Measurements from ENCODE around the gene KIF2C. TPM values are rescaled to one million over a fixed set of nuclear protein-coding genes. Genes with fewer than 3 reads are reported as not detected.

The KIF2C gene
- total RNA-seq, 1 experiment from 2014 or later = 98.7 TPM

DNA sequence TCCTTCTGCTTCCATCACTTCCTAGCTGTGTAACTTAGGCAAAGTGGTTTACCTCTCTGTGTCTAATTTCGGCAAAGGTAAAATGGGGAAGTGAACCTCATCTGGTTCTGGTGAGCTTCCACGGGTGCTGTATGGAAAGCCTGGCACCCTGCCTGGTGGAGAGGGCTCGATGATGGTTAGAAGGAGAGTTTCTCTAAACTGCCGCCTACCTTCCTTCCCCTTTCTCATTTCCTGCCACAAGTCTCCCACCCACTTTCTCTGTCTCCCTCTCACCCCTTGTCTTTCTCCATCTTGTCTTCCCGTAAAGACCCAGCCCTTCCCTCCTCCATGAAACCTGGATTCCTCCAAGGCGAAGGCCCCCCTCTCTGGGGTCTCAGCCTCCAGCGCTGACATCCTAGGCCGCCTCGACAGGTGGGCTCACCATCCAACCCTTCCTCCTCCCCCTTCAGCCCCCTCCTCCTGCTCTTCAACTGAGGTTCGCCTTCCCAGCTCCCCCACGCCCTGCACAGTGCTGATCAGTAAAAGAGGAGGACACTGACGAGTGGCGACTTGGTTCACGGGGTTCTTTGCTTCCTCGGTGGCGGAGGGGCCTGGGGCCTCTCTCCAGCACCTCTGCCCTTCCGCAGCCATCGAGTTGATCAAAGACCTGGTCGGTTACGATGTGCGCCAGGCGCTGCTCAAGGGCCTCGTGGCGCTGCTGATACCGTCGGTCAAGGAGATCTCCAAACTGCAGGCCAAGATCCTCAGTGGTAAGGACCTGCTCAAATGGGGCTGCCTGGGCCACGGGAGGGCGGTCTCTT is 15.9 kb upstream of the KIF2C start:
- no peak overlapping the region for H3K4me2 ChIP-seq (ENCODE audit: low read length)
- POLR2A ChIA-PET (ENCODE audit: unreplicated experiment) = no interaction called here
- no peak overlapping the region for H3K4me3 ChIP-seq (ENCODE audit: low read length)
- DNase-seq (no peak), ATAC-seq (no peak)
- H3K9me3 ChIP-seq (ENCODE audit: low read length) = no peaks in the 10 kb centered on the region
- no peak overlapping the region for H2AFZ ChIP-seq (ENCODE audit: low read length)
- H3K79me2 ChIP-seq (ENCODE audit: low read length) = no peaks in the 10 kb centered on the region
- no peaks in the 10 kb centered on the region for H3K27me3 ChIP-seq (ENCODE audit: low read length)
- intact Hi-C loops (cut with micrococcal nuclease) = no loop called here
- no peak overlapping the region for H3K9ac ChIP-seq (ENCODE audit: low read length)
- H3K27ac ChIP-seq (ENCODE audit: low read length) = no peak overlapping the region
- no peaks in the 10 kb centered on the region for H4K20me1 ChIP-seq (ENCODE audit: low read length)
- peaks cover 3% of the 10 kb centered on the region for H3F3A ChIP-seq (ENCODE audit: low read length, unreplicated experiment)
- CTCF ChIA-PET = no interaction called here
- BruUV-seq (replicated peaks) = no TSS peak
- H3K36me3 ChIP-seq (ENCODE audit: low read depth, low read length) = no peaks in the 10 kb centered on the region
- H3K9me2 ChIP-seq (replicated peaks; ENCODE audit: low read length) = no peaks in the 10 kb centered on the region
- H3K4me1 ChIP-seq (ENCODE audit: insufficient read depth, low read length) = peaks cover 6% of the 10 kb centered on the region
- TF ChIP-seq EZH2phosphoT487 (IDR thresholded peaks at IDR 0.05; ENCODE audit: borderline replicate concordance, low read length) = no peak

GRCh38 chr1:44724296-44724954 is 15.2 kb upstream of the KIF2C start:
- BruUV-seq (replicated peaks) = no TSS peak
- H3K9ac ChIP-seq (ENCODE audit: low read length) = no peak overlapping the region
- no peak for DNase-seq

DNA sequence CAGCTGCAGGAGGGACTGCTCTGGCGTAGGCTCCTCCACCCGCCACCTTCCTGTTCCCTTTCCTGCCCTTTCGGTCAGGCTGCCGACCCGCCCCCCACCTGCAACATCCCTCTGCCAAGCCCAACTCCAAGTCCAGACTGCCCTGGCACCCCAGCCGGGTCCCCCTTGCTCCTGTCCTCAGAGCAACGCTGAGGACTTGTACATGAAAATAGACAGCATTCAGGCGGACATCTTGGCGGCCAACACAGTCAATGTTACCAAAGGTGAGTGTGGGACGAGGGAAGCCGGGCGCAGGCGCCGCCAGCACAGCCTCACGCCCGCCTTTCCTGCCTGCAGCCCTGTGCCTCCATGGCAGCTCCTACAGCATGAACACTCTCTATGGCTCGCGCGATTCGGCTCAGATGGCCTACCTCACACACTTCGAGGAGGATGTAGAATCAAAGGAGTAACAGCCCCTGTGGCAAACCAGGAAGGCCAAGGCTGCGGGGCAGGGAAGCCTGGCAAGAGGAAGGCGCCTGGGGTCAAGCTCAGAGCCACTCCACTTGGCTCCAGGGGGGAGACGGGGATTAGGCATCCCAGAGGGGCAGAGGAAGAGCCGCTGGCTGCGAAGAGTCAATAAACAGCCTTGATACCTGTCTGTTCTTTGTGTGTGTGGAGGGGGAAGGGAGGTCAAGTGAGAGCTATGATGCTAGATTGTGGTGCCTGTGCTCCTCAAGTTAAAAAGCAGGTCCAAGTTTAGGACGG is 14.5 kb upstream of the KIF2C start:
- no peak overlapping the region for H3K9ac ChIP-seq (ENCODE audit: low read length)
- ChIA-PET POLR2A (ENCODE audit: unreplicated experiment) (interaction anchor here (0.6 kb wide), 1 partner anchor 53 kb away, joined by 4 read pairs; no protein-coding TSS in a partner anchor), CTCF (no interaction called here)
- no peaks in the 10 kb centered on the region for H3K36me3 ChIP-seq (ENCODE audit: low read depth, low read length)
- no TSS peak for BruUV-seq (replicated peaks)
- no peak overlapping the region for H3K27ac ChIP-seq (ENCODE audit: low read length)
- no peaks in the 10 kb centered on the region for H4K20me1 ChIP-seq (ENCODE audit: low read length)
- ATAC-seq (no peak), DNase-seq (no peak)
- H3K4me2 ChIP-seq (ENCODE audit: low read length) = no peak overlapping the region
- no peaks in the 10 kb centered on the region for H3K9me2 ChIP-seq (replicated peaks; ENCODE audit: low read length)
- H3K79me2 ChIP-seq (ENCODE audit: low read length) = no peaks in the 10 kb centered on the region
- intact Hi-C loops (cut with micrococcal nuclease) = no loop called here
- TF ChIP-seq EZH2phosphoT487 (IDR thresholded peaks at IDR 0.05; ENCODE audit: borderline replicate concordance, low read length) = no peak
- TF ChIP-seq EZH2 (IDR thresholded peaks at IDR 0.05; ENCODE audit: low read length, unreplicated experiment) = no peak
- TF ChIP-seq, protein P1, sequence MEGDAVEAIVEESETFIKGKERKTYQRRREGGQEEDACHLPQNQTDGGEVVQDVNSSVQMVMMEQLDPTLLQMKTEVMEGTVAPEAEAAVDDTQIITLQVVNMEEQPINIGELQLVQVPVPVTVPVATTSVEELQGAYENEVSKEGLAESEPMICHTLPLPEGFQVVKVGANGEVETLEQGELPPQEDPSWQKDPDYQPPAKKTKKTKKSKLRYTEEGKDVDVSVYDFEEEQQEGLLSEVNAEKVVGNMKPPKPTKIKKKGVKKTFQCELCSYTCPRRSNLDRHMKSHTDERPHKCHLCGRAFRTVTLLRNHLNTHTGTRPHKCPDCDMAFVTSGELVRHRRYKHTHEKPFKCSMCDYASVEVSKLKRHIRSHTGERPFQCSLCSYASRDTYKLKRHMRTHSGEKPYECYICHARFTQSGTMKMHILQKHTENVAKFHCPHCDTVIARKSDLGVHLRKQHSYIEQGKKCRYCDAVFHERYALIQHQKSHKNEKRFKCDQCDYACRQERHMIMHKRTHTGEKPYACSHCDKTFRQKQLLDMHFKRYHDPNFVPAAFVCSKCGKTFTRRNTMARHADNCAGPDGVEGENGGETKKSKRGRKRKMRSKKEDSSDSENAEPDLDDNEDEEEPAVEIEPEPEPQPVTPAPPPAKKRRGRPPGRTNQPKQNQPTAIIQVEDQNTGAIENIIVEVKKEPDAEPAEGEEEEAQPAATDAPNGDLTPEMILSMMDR (conservative IDR thresholded peaks at IDR 0.05; ENCODE audit: low read depth, low read length) = no peak
- peaks cover 5% of the 10 kb centered on the region for H3F3A ChIP-seq (ENCODE audit: low read length, unreplicated experiment)
- peaks cover 8% of the 10 kb centered on the region for H3K4me1 ChIP-seq (ENCODE audit: insufficient read depth, low read length)
- no peak overlapping the region for H3K4me3 ChIP-seq (ENCODE audit: low read length)
- no peaks in the 10 kb centered on the region for H3K27me3 ChIP-seq (ENCODE audit: low read length)
- no peaks in the 10 kb centered on the region for H3K9me3 ChIP-seq (ENCODE audit: low read length)
- H2AFZ ChIP-seq (ENCODE audit: low read length) = no peak overlapping the region

More at GRCh38 chr1:44724296-44724954, 15.2 kb upstream of the KIF2C start:
- intact Hi-C loops (cut with micrococcal nuclease) = no loop called here
- Histone ChIP-seq H3K4me1 (ENCODE audit: insufficient read depth, low read length) (peaks cover 6% of the 10 kb centered on the region), H3K4me2 (ENCODE audit: low read length) (no peak overlapping the region), H2AFZ (ENCODE audit: low read length) (no peak overlapping the region), H3K36me3 (ENCODE audit: low read depth, low read length) (no peaks in the 10 kb centered on the region), H3K9me2 (replicated peaks; ENCODE audit: low read length) (no peaks in the 10 kb centered on the region), H3K9me3 (ENCODE audit: low read length) (no peaks in the 10 kb centered on the region), H3F3A (ENCODE audit: low read length, unreplicated experiment) (peaks cover 3% of the 10 kb centered on the region), H3K27ac (ENCODE audit: low read length) (no peak overlapping the region), H3K79me2 (ENCODE audit: low read length) (no peaks in the 10 kb centered on the region), H4K20me1 (ENCODE audit: low read length) (no peaks in the 10 kb centered on the region), H3K4me3 (ENCODE audit: low read length) (no peak overlapping the region), H3K27me3 (ENCODE audit: low read length) (no peaks in the 10 kb centered on the region)
- POLR2A ChIA-PET (ENCODE audit: unreplicated experiment) = no interaction called here
- CTCF ChIA-PET = no interaction called here
- no peak for ATAC-seq
- no peak for TF ChIP-seq EZH2 (IDR thresholded peaks at IDR 0.05; ENCODE audit: low read length, unreplicated experiment)
- no peak for TF ChIP-seq EZH2phosphoT487 (IDR thresholded peaks at IDR 0.05; ENCODE audit: borderline replicate concordance, low read length)
- TF ChIP-seq, protein P1 (conservative IDR thresholded peaks at IDR 0.05; ENCODE audit: low read depth, low read length) = no peak
